HL-60 (cell line): ENCODE measurements around the gene GAL3ST1.

Experiments
- DNase-seq, 2 experiments: peaks; one replicate each; pipeline ENCODE4 v3.0.0-alpha.2; 2010 to 2020; ENCODE audit warnings: low read depth in 1 of 2, low spot score in 1 of 2
- H3K27ac ChIP-seq: fragments of 250-450 bp; sonication (Bioruptor Pico); replicated peaks from 2 replicates; pipeline ENCODE4 v1.5.1; 2020; ENCODE audit warnings: mild to moderate bottlenecking, moderate library complexity
- H3K27me3 ChIP-seq: fragments of 250-450 bp; sonication (Bioruptor Pico); 2 replicates; pipeline ENCODE4 v1.5.1; 2021; ENCODE audit warnings: mild to moderate bottlenecking, moderate library complexity; ENCODE audit not compliant: insufficient read depth, poor library complexity, severe bottlenecking
- H3K4me3 ChIP-seq: replicated peaks from 2 replicates; pipeline ENCODE4 v1.5.1; 2011; ENCODE audit warnings: mild to moderate bottlenecking, control low read depth, low read length; ENCODE audit not compliant: insufficient read depth
- GABPA ChIP-seq: IDR thresholded peaks from 2 replicates; pipeline ENCODE4 v1.6.1; 2012; ENCODE audit warnings: low read depth
- POLR2AphosphoS5 ChIP-seq: IDR thresholded peaks from 2 replicates; pipeline ENCODE4 v1.6.1; 2012; ENCODE audit warnings: low read depth
- REST ChIP-seq: IDR thresholded peaks from 2 replicates; pipeline ENCODE4 v1.6.1; 2012; ENCODE audit warnings: low read depth; ENCODE audit not compliant: insufficient replicate concordance
- SPI1 ChIP-seq: IDR thresholded peaks from 2 replicates; pipeline ENCODE4 v1.6.1; 2012; ENCODE audit warnings: low read depth, mild to moderate bottlenecking, borderline replicate concordance
- TF ChIP-seq, protein P1 (sequence below): IDR thresholded peaks from one replicate; pipeline ENCODE4 v1.5.1; 2011; ENCODE audit warnings: low read length, control low read depth, inconsistent platforms; ENCODE audit not compliant: insufficient read depth

Gene GAL3ST1

DNA sequence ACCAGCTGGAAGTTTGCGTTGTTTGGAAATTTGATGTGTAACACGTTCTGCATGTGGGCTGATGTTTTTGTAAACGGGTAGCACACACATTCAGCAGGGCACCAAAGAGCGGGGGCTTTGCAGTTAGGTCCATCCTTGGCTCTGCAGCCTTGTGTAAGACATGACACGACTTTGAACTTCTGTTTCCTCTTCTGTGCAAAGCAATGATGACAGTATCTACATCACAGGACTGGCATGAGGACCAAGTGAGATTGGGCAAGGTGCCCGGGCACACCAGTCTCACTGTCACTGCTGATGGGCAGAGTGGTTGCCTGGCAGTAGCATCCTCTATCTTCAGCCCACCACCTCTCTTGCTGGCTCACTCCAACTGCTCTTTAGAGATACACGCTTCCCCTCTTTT lies 35.8 kb upstream of the GAL3ST1 start:
- Histone ChIP-seq H3K27me3 (no peaks in the 10 kb centered on the region), H3K27ac (no peak overlapping the region), H3K4me3 (no peak overlapping the region)
- TF ChIP-seq, protein P1, sequence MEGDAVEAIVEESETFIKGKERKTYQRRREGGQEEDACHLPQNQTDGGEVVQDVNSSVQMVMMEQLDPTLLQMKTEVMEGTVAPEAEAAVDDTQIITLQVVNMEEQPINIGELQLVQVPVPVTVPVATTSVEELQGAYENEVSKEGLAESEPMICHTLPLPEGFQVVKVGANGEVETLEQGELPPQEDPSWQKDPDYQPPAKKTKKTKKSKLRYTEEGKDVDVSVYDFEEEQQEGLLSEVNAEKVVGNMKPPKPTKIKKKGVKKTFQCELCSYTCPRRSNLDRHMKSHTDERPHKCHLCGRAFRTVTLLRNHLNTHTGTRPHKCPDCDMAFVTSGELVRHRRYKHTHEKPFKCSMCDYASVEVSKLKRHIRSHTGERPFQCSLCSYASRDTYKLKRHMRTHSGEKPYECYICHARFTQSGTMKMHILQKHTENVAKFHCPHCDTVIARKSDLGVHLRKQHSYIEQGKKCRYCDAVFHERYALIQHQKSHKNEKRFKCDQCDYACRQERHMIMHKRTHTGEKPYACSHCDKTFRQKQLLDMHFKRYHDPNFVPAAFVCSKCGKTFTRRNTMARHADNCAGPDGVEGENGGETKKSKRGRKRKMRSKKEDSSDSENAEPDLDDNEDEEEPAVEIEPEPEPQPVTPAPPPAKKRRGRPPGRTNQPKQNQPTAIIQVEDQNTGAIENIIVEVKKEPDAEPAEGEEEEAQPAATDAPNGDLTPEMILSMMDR: no peak
- TF ChIP-seq SPI1: no peak
- TF ChIP-seq POLR2AphosphoS5: no peak
- TF ChIP-seq REST: no peak
- no peak for TF ChIP-seq GABPA
- peak; percentile 67 to 71 for DNase-seq

DNA sequence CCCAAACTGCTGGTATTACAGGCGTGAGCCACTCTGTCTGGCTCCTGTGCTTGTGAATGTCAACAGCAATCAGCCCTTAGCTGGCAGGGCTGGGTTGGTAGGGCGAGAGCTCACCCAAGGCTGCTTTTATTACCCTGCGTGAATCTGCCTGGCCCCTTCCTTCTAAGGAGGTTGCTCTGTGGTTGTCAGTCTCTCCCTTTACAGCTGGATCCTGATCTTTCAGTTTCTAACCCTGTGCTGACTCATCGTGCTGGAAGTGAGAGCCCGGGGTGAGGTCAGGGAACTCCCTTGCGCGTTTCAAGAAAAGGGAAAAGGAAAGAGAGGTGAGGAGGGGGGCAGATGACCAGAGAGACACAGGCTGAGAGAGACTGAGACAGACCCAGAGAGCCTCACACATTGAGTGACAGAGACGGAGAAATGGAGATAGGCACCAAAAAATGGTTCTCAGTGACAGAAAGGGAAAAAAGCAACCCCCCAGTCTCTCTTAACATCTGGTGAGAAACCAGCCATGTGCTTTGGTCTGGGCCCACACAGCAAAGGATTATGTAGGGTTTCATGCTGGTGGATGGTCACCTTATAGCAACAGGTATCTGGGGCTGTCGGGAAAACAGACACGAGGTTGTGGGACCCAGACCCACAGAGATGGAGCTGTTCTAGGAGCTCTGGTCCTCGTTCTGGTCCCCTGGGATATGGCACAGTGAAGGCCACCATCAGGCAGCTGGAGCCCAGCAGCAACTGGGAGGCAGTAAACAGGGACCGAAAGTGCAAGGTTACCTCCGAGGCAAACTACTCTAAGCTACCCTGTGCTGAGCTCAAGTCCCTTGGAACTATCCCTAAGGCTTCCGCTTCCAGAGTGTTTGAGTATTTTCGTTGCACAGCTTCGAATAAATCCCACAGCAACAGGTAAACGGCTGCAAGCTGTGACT lies 35.1 kb upstream of the GAL3ST1 start:
- H3K27ac ChIP-seq: no peak overlapping the region
- H3K27me3 ChIP-seq: no peaks in the 10 kb centered on the region
- DNase-seq: peak; percentile 71 to 84
- TF ChIP-seq POLR2AphosphoS5: no peak
- TF ChIP-seq, protein P1: no peak
- no peak for TF ChIP-seq GABPA
- no peak for TF ChIP-seq SPI1
- no peak for TF ChIP-seq REST
- no peak overlapping the region for H3K4me3 ChIP-seq

- Histone ChIP-seq H3K27me3 (no peaks in the 10 kb centered on the region), H3K4me3 (no peak overlapping the region), H3K27ac (no peak overlapping the region)
- DNase-seq: no peak
- TF ChIP-seq POLR2AphosphoS5 (no peak), GABPA (no peak), SPI1 (no peak), REST (no peak)
- TF ChIP-seq, protein P1: no peak
Measured at GRCh38 chr22:30607939-30608338, 33.5 kb upstream of the GAL3ST1 start.
